Transverse colon (tissue), 4 donors: ENCODE measurements around the gene ADM2.

Source experiments
- EP300 ChIP-seq: sonication (generic); formaldehyde crosslinking; IDR thresholded peaks from one replicate; pipeline ENCODE4 v1.6.1; 2017; ENCODE audit warnings: antibody characterized with exemption, low read depth
- POLR2A ChIP-seq: fragments of 450-650 bp; IDR thresholded peaks from one replicate; pipeline ENCODE4 v1.6.1; 2016; ENCODE audit warnings: antibody characterized with exemption, mild to moderate bottlenecking, moderate library complexity
- POLR2AphosphoS5 ChIP-seq, 3 donors: sonication (generic); formaldehyde crosslinking; IDR thresholded peaks; one replicate each; pipeline ENCODE4 v1.6.1; 2016; ENCODE audit warnings: antibody characterized with exemption in 3 of 3
- TF ChIP-seq, protein P1 (sequence below), 5 experiments: fragments of 200-600 bp in 3 of 5; fragments of 450-650 bp in 2 of 5; sonication (generic) in 3 of 5; IDR thresholded peaks; 1 replicate in 2 of 5; 2 replicates in 3 of 5; pipeline ENCODE4 v1.5.1; 2016 to 2017; ENCODE audit warnings: antibody characterized with exemption in 5 of 5, inconsistent platforms in 3 of 5, mild to moderate bottlenecking in 2 of 5, moderate library complexity in 1 of 5

GRCh38 chr22:50516068-50516467 is 34.7 kb downstream of the ADM2 start:
- TF ChIP-seq, protein P1, sequence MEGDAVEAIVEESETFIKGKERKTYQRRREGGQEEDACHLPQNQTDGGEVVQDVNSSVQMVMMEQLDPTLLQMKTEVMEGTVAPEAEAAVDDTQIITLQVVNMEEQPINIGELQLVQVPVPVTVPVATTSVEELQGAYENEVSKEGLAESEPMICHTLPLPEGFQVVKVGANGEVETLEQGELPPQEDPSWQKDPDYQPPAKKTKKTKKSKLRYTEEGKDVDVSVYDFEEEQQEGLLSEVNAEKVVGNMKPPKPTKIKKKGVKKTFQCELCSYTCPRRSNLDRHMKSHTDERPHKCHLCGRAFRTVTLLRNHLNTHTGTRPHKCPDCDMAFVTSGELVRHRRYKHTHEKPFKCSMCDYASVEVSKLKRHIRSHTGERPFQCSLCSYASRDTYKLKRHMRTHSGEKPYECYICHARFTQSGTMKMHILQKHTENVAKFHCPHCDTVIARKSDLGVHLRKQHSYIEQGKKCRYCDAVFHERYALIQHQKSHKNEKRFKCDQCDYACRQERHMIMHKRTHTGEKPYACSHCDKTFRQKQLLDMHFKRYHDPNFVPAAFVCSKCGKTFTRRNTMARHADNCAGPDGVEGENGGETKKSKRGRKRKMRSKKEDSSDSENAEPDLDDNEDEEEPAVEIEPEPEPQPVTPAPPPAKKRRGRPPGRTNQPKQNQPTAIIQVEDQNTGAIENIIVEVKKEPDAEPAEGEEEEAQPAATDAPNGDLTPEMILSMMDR (IDR thresholded peaks at IDR 0.05), result no peak
- no peak for TF ChIP-seq POLR2AphosphoS5 (IDR thresholded peaks at IDR 0.05)
- TF ChIP-seq POLR2A, result no peak
- no peak for TF ChIP-seq EP300
